ENCODE results near the gene GOLM1. TPM values are rescaled to one million over a fixed set of nuclear protein-coding genes. Genes with fewer than 3 reads are reported as not detected.

The GOLM1 gene
- total and polyA plus RNA-seq, 9 donors: 17.5 to 76.7 (median 36.4) TPM

- Histone ChIP-seq H3K27me3 (no peaks in the 10 kb centered on the region), H3K4me1 (ENCODE audit: insufficient read depth) (no peaks in the 10 kb centered on the region), H3K9me3 (no peaks in the 10 kb centered on the region), H3K27ac (no peak overlapping the region), H3K4me3 (no peak overlapping the region), H3K36me3 (no peaks in the 10 kb centered on the region)
- 83 to 91% (median 90%) methylated on average over 1 of the region's 1 CpG for WGBS, 3 donors
- no peak for TF ChIP-seq CTCF (IDR thresholded peaks at IDR 0.05)
- no peak for TF ChIP-seq POLR2A (IDR thresholded peaks at IDR 0.05)
- TF ChIP-seq EP300 (IDR thresholded peaks at IDR 0.05): no peak
- no peak for DNase-seq
- intact Hi-C loops (cut with DNase I): no loop called here
These were observed 25.5 kb downstream of the GOLM1 start for GRCh38 chr9:86073839-86074238.

GRCh38 chr9:86072394-86072877 lies 26.9 kb downstream of the GOLM1 start:
- H3K9me3 ChIP-seq: no peaks in the 10 kb centered on the region
- 34 to 78% (median 68%) methylated on average over 2 of the region's 2 CpGs for WGBS, 3 donors
- no peak overlapping the region for H3K4me3 ChIP-seq
- H3K4me1 ChIP-seq (ENCODE audit: insufficient read depth): no peaks in the 10 kb centered on the region
- TF ChIP-seq CTCF (IDR thresholded peaks at IDR 0.05): no peak
- H3K27me3 ChIP-seq: no peaks in the 10 kb centered on the region
- no peak for DNase-seq
- H3K36me3 ChIP-seq: no peaks in the 10 kb centered on the region
- intact Hi-C loops (cut with DNase I): no loop called here
- no peak overlapping the region for H3K27ac ChIP-seq

- no peaks in the 10 kb centered on the region for H3K4me1 ChIP-seq (ENCODE audit: insufficient read depth)
- no peak overlapping the region for H3K4me3 ChIP-seq
- no peak for DNase-seq
- TF ChIP-seq CTCF (IDR thresholded peaks at IDR 0.05) (no peak), POLR2A (IDR thresholded peaks at IDR 0.05) (no peak), EP300 (IDR thresholded peaks at IDR 0.05) (no peak)
- 78 to 84% (median 79%) methylated on average over 7 of the region's 7 CpGs for WGBS, 3 donors
- no peaks in the 10 kb centered on the region for H3K27me3 ChIP-seq
- intact Hi-C loops (cut with DNase I): no loop called here
- H3K36me3 ChIP-seq: no peaks in the 10 kb centered on the region
- no peaks in the 10 kb centered on the region for H3K9me3 ChIP-seq
- H3K27ac ChIP-seq: no peak overlapping the region
These were observed 30.0 kb downstream of the GOLM1 start for GRCh38 chr9:86069206-86069869.

- H3K27ac ChIP-seq: no peak overlapping the region
- H3K27me3 ChIP-seq: no peaks in the 10 kb centered on the region
- intact Hi-C loops (cut with DNase I): no loop called here
- DNase-seq: no peak
- H3K4me1 ChIP-seq (ENCODE audit: insufficient read depth): no peaks in the 10 kb centered on the region
- 76 to 87% (median 85%) methylated on average over 2 of the region's 2 CpGs for WGBS, 3 donors
- no peaks in the 10 kb centered on the region for H3K9me3 ChIP-seq
- H3K36me3 ChIP-seq: no peaks in the 10 kb centered on the region
- H3K4me3 ChIP-seq: no peak overlapping the region
- TF ChIP-seq EP300 (IDR thresholded peaks at IDR 0.05): no peak
- no peak for TF ChIP-seq POLR2A (IDR thresholded peaks at IDR 0.05)
- TF ChIP-seq CTCF (IDR thresholded peaks at IDR 0.05): no peak
These were observed 35.1 kb downstream of the GOLM1 start for GRCh38 chr9:86064220-86064619.
